ENCODE measurements around the gene WWOX. TPM values are rescaled to one million over a fixed set of nuclear protein-coding genes. Genes with fewer than 3 reads are reported as not detected.
A peak's percentile ranks its signal among the peaks of the same experiment; 100 is the strongest.

The WWOX gene
- total RNA-seq, 1 donor from 2014 or later = 28.2 TPM

GRCh38 chr16:78455861-78456260, 356.4 kb downstream of the WWOX start:
- TF ChIP-seq, protein P1, sequence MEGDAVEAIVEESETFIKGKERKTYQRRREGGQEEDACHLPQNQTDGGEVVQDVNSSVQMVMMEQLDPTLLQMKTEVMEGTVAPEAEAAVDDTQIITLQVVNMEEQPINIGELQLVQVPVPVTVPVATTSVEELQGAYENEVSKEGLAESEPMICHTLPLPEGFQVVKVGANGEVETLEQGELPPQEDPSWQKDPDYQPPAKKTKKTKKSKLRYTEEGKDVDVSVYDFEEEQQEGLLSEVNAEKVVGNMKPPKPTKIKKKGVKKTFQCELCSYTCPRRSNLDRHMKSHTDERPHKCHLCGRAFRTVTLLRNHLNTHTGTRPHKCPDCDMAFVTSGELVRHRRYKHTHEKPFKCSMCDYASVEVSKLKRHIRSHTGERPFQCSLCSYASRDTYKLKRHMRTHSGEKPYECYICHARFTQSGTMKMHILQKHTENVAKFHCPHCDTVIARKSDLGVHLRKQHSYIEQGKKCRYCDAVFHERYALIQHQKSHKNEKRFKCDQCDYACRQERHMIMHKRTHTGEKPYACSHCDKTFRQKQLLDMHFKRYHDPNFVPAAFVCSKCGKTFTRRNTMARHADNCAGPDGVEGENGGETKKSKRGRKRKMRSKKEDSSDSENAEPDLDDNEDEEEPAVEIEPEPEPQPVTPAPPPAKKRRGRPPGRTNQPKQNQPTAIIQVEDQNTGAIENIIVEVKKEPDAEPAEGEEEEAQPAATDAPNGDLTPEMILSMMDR (IDR thresholded peaks at IDR 0.05) = no peak

GRCh38 chr16:78458588-78458987, 359.1 kb downstream of the WWOX start:
- Mint-ChIP-seq H3K27me3 (ENCODE audit: unreplicated experiment) (no peaks in the 10 kb centered on the region), H3K4me3 (ENCODE audit: unreplicated experiment) (no peak overlapping the region), H3K27ac (ENCODE audit: unreplicated experiment) (no peak overlapping the region), H3K9me3 (ENCODE audit: unreplicated experiment) (peaks cover 3% of the 10 kb centered on the region), H3K36me3 (ENCODE audit: unreplicated experiment) (no peaks in the 10 kb centered on the region), H3K4me1 (ENCODE audit: unreplicated experiment) (peaks cover 40% of the 10 kb centered on the region)
- DNase-seq (ENCODE audit: extremely low spot score, unreplicated experiment) = no peak
- TF ChIP-seq, protein P1 (IDR thresholded peaks at IDR 0.05) = no peak

More at GRCh38 chr16:78455861-78456260, 356.4 kb downstream of the WWOX start:
- no peaks in the 10 kb centered on the region for H3K27me3 Mint-ChIP-seq (ENCODE audit: unreplicated experiment)
- H3K9me3 Mint-ChIP-seq (ENCODE audit: unreplicated experiment) = peaks cover 3% of the 10 kb centered on the region
- no peak for DNase-seq (ENCODE audit: extremely low spot score, unreplicated experiment)
- peaks cover 24% of the 10 kb centered on the region for H3K4me1 Mint-ChIP-seq (ENCODE audit: unreplicated experiment)
- H3K27ac Mint-ChIP-seq (ENCODE audit: unreplicated experiment) = no peak overlapping the region
- H3K36me3 Mint-ChIP-seq (ENCODE audit: unreplicated experiment) = no peaks in the 10 kb centered on the region
- no peak overlapping the region for H3K4me3 Mint-ChIP-seq (ENCODE audit: unreplicated experiment)

DNA sequence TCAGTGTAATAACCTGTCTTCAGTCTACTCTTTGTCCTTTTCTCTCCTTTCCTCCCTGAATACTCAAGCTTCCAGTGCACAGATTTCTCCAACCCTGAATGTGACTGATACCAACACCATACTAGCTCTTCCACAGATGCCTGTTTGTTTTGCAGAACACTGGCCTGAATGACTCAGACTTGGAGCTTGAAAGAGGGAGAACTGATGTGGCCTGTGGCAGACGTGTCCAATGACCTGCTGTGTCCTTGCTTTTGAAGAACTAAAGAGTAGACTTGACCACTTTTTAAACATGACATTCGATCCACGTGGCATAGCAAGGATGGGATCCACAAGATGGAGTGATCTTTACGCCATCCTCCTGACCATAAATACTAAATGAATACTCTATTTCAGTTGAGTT, 361.0 kb downstream of the WWOX start:
- Mint-ChIP-seq H3K4me3 (ENCODE audit: unreplicated experiment) (no peak overlapping the region), H3K9me3 (ENCODE audit: unreplicated experiment) (peaks cover 3% of the 10 kb centered on the region), H3K4me1 (ENCODE audit: unreplicated experiment) (peaks cover 44% of the 10 kb centered on the region), H3K27me3 (ENCODE audit: unreplicated experiment) (no peaks in the 10 kb centered on the region), H3K36me3 (ENCODE audit: unreplicated experiment) (no peaks in the 10 kb centered on the region), H3K27ac (ENCODE audit: unreplicated experiment) (peak overlapping the region; percentile 16)
- no peak for DNase-seq (ENCODE audit: extremely low spot score, unreplicated experiment)
- TF ChIP-seq, protein P1 (IDR thresholded peaks at IDR 0.05) = no peak

DNA sequence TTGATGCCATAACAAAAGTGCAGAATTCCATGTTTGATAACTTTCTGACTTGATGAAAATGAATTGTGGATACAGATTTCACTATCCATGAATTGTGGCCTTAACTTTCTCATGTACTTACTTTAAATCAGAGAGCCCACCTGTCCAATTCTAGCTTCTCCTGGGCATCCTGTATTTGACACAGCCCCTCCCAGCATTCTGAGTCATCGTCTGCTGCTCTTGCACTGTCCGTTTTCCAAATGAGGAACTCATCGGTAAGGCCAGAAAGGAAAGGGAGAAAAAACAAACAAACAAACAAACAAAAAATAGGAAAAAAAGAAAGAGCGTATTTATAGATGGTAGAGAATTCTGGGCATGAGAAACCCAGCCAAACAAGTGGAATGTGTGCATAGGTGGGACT, 361.6 kb downstream of the WWOX start:
- DNase-seq (ENCODE audit: extremely low spot score, unreplicated experiment) = no peak
- peaks cover 3% of the 10 kb centered on the region for H3K9me3 Mint-ChIP-seq (ENCODE audit: unreplicated experiment)
- peaks cover 40% of the 10 kb centered on the region for H3K4me1 Mint-ChIP-seq (ENCODE audit: unreplicated experiment)
- TF ChIP-seq, protein P1 (IDR thresholded peaks at IDR 0.05) = no peak
- no peaks in the 10 kb centered on the region for H3K36me3 Mint-ChIP-seq (ENCODE audit: unreplicated experiment)
- H3K4me3 Mint-ChIP-seq (ENCODE audit: unreplicated experiment) = no peak overlapping the region
- H3K27ac Mint-ChIP-seq (ENCODE audit: unreplicated experiment) = peak overlapping the region; percentile 72
- no peaks in the 10 kb centered on the region for H3K27me3 Mint-ChIP-seq (ENCODE audit: unreplicated experiment)

DNA sequence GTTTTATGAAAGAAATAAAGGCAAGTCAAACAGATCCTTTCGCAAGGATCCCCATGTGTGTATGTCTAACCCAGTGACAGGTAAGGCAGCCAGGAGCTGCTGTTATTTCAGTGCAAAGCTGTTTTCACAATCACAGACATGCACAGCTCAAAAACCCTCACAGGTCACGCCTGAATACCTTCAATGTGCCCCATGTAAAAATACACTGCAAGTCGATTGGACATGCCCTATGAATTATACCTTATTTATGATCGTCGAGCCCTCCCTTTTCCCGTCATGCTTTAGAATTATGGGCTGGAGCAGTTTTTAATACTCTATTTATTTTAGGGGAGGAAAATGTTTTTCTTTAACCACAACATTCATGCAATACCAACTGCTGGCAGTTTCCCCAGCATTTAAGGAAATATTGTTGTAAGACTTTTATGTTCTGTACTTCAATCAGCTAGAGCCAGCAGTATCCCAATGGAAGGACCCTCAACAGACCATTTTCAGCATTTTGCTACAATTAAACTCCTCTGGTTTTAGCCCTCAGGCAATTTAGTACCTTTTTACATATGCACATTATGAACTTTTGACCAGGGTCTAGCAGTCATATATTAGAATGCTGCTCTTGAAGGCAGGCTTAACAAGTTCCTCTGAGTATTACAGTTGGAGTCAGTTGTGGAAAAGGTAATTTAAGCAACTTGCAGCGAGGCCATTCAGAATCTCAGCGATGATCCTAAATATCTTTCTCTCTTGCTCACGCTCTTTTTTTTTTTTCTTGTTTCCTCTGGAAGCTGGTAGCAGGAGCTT, 362.2 kb downstream of the WWOX start:
- Mint-ChIP-seq H3K27ac (ENCODE audit: unreplicated experiment) (peak overlapping the region; percentile 77), H3K9me3 (ENCODE audit: unreplicated experiment) (peaks cover 3% of the 10 kb centered on the region), H3K27me3 (ENCODE audit: unreplicated experiment) (no peaks in the 10 kb centered on the region), H3K36me3 (ENCODE audit: unreplicated experiment) (no peaks in the 10 kb centered on the region), H3K4me1 (ENCODE audit: unreplicated experiment) (peaks cover 40% of the 10 kb centered on the region), H3K4me3 (ENCODE audit: unreplicated experiment) (no peak overlapping the region)
- TF ChIP-seq, protein P1 (IDR thresholded peaks at IDR 0.05) = no peak
- DNase-seq (ENCODE audit: extremely low spot score, unreplicated experiment) = no peak
